MM.1S (cell line): ENCODE results near the gene TRIOBP.

Experiments
- DNase-seq: peaks from one replicate; pipeline ENCODE4 v3.0.0-alpha.2; 2015
- H2AFZ ChIP-seq: fragments of 300-600 bp; sonication (generic); 2 replicates; pipeline ENCODE4 v1.6.0; 2016; ENCODE audit warnings: antibody characterized with exemption, low read length
- H3F3A ChIP-seq: fragments of 300-600 bp; sonication (generic); 2 replicates; pipeline ENCODE4 v1.6.1; 2016; ENCODE audit warnings: mild to moderate bottlenecking, antibody characterized with exemption, low read length, moderate library complexity, mixed read lengths; ENCODE audit not compliant: insufficient read depth
- H3K27ac ChIP-seq: fragments of 300-600 bp; sonication (generic); 2 replicates; pipeline ENCODE4 v1.5.1; 2016; ENCODE audit warnings: mild to moderate bottlenecking, low read length
- H3K27me3 ChIP-seq: fragments of 300-600 bp; sonication (generic); replicated peaks from 2 replicates; pipeline ENCODE4 v1.6.0; 2016; ENCODE audit warnings: low read length; ENCODE audit not compliant: insufficient read depth
- H3K36me3 ChIP-seq: fragments of 300-600 bp; sonication (generic); replicated peaks from 2 replicates; pipeline ENCODE4 v1.6.1; 2016; ENCODE audit warnings: mild to moderate bottlenecking, low read length, mixed read lengths; ENCODE audit not compliant: insufficient read depth
- H3K4me1 ChIP-seq: fragments of 300-600 bp; sonication (generic); 2 replicates; pipeline ENCODE4 v1.6.1; 2016; ENCODE audit warnings: low read length, mixed read lengths
- H3K4me2 ChIP-seq: fragments of 300-600 bp; sonication (generic); 2 replicates; pipeline ENCODE4 v1.6.0; 2016; ENCODE audit warnings: low read depth, low read length
- H3K4me3 ChIP-seq: fragments of 300-600 bp; sonication (generic); 2 replicates; pipeline ENCODE4 v1.5.1; 2016; ENCODE audit warnings: low read length, mixed read lengths
- H3K79me2 ChIP-seq: fragments of 300-600 bp; sonication (generic); 2 replicates; pipeline ENCODE4 v1.6.1; 2016; ENCODE audit warnings: mixed run types, low read length, mixed read lengths
- H3K9ac ChIP-seq: fragments of 300-600 bp; sonication (generic); 2 replicates; pipeline ENCODE4 v1.6.1; 2016; ENCODE audit warnings: low read length, mixed read lengths
- H3K9me2 ChIP-seq: fragments of 300-600 bp; sonication (generic); replicated peaks from 2 replicates; pipeline ENCODE4 v1.6.1; 2016; ENCODE audit warnings: mild to moderate bottlenecking, low read length, mixed read lengths; ENCODE audit not compliant: insufficient read depth
- H3K9me3 ChIP-seq: fragments of 300-600 bp; sonication (generic); replicated peaks from 2 replicates; pipeline ENCODE4 v1.6.1; 2016; ENCODE audit warnings: mild to moderate bottlenecking, low read length, mixed read lengths; ENCODE audit not compliant: insufficient read depth
- H4K20me1 ChIP-seq: fragments of 300-600 bp; sonication (generic); 2 replicates; pipeline ENCODE4 v1.6.1; 2016; ENCODE audit warnings: mild to moderate bottlenecking, low read length, moderate library complexity, mixed read lengths; ENCODE audit not compliant: insufficient read depth
- EZH2 ChIP-seq: fragments of 300-600 bp; sonication (generic); optimal IDR thresholded peaks from 2 replicates; pipeline ENCODE3; 2017; ENCODE audit warnings: low read depth, mild to moderate bottlenecking, antibody characterized with exemption, low read length, mixed read lengths
- EZH2phosphoT487 ChIP-seq: fragments of 300-600 bp; sonication (generic); IDR thresholded peaks from 2 replicates; pipeline ENCODE4 v1.6.1; 2018; ENCODE audit warnings: antibody characterized with exemption, low read length
- TF ChIP-seq, protein P1 (sequence below): fragments of 300-600 bp; sonication (generic); IDR thresholded peaks from 2 replicates; pipeline ENCODE4 v1.5.1; 2016; ENCODE audit warnings: antibody characterized with exemption, low read length, mixed read lengths

Gene TRIOBP

GRCh38 chr22:37775785-37776638 is 79.2 kb downstream of the TRIOBP start:
- no peaks in the 10 kb centered on the region for H3K36me3 ChIP-seq
- H3F3A ChIP-seq, result 0 out of 2 replicates have a peak, but pooled peaks cover 3% of the 10 kb centered on the region
- H3K9ac ChIP-seq, result no peak overlapping the region
- no peak overlapping the region for H3K27ac ChIP-seq
- H3K79me2 ChIP-seq, result no peaks in the 10 kb centered on the region
- H3K4me2 ChIP-seq, result no peak overlapping the region
- H3K4me3 ChIP-seq, result no peak overlapping the region
- no peaks in the 10 kb centered on the region for H3K9me2 ChIP-seq
- H4K20me1 ChIP-seq, result no peaks in the 10 kb centered on the region
- H2AFZ ChIP-seq, result no peak overlapping the region
- no peak for DNase-seq
- H3K9me3 ChIP-seq, result no peaks in the 10 kb centered on the region
- peaks cover 4% of the 10 kb centered on the region for H3K4me1 ChIP-seq
- TF ChIP-seq EZH2 (no peak), EZH2phosphoT487 (no peak)
- TF ChIP-seq, protein P1, sequence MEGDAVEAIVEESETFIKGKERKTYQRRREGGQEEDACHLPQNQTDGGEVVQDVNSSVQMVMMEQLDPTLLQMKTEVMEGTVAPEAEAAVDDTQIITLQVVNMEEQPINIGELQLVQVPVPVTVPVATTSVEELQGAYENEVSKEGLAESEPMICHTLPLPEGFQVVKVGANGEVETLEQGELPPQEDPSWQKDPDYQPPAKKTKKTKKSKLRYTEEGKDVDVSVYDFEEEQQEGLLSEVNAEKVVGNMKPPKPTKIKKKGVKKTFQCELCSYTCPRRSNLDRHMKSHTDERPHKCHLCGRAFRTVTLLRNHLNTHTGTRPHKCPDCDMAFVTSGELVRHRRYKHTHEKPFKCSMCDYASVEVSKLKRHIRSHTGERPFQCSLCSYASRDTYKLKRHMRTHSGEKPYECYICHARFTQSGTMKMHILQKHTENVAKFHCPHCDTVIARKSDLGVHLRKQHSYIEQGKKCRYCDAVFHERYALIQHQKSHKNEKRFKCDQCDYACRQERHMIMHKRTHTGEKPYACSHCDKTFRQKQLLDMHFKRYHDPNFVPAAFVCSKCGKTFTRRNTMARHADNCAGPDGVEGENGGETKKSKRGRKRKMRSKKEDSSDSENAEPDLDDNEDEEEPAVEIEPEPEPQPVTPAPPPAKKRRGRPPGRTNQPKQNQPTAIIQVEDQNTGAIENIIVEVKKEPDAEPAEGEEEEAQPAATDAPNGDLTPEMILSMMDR, result no peak
- no peaks in the 10 kb centered on the region for H3K27me3 ChIP-seq

GRCh38 chr22:37776639-37777005 is 79.8 kb downstream of the TRIOBP start:
- no peaks in the 10 kb centered on the region for H3K36me3 ChIP-seq
- no peaks in the 10 kb centered on the region for H4K20me1 ChIP-seq
- H3K9me2 ChIP-seq, result no peaks in the 10 kb centered on the region
- no peaks in the 10 kb centered on the region for H3K79me2 ChIP-seq
- no peaks in the 10 kb centered on the region for H3K27me3 ChIP-seq
- no peaks in the 10 kb centered on the region for H3K9me3 ChIP-seq
- DNase-seq, result no peak
- no peak overlapping the region for H3K27ac ChIP-seq
- H3K4me1 ChIP-seq, result peaks cover 4% of the 10 kb centered on the region
- no peak overlapping the region for H3K4me2 ChIP-seq
- TF ChIP-seq EZH2phosphoT487, result no peak
- TF ChIP-seq, protein P1, result no peak
- no peak for TF ChIP-seq EZH2
- H3K4me3 ChIP-seq, result no peak overlapping the region
- H2AFZ ChIP-seq, result no peak overlapping the region
- H3F3A ChIP-seq, result 0 out of 2 replicates have a peak, but pooled peaks cover 3% of the 10 kb centered on the region
- no peak overlapping the region for H3K9ac ChIP-seq

GRCh38 chr22:37777122-37777687 is 80.4 kb downstream of the TRIOBP start:
- H3K27ac ChIP-seq, result peak overlapping the region; percentile 4; the same call in 1 of the 2 replicates
- H3F3A ChIP-seq, result 0 out of 2 replicates have a peak, but pooled peaks cover 3% of the 10 kb centered on the region
- peaks cover 4% of the 10 kb centered on the region for H3K4me1 ChIP-seq
- no peak overlapping the region for H2AFZ ChIP-seq
- TF ChIP-seq, protein P1, result no peak
- TF ChIP-seq EZH2, result no peak
- no peak for TF ChIP-seq EZH2phosphoT487
- H3K9me2 ChIP-seq, result no peaks in the 10 kb centered on the region
- H3K9ac ChIP-seq, result no peak overlapping the region
- peak; percentile 66 for DNase-seq
- no peak overlapping the region for H3K4me2 ChIP-seq
- H3K27me3 ChIP-seq, result no peaks in the 10 kb centered on the region
- H4K20me1 ChIP-seq, result no peaks in the 10 kb centered on the region
- no peaks in the 10 kb centered on the region for H3K36me3 ChIP-seq
- H3K79me2 ChIP-seq, result no peaks in the 10 kb centered on the region
- no peak overlapping the region for H3K4me3 ChIP-seq
- no peaks in the 10 kb centered on the region for H3K9me3 ChIP-seq
